A673 (cell line): Measurements from ENCODE around the gene FUCA1. TPM values are rescaled to one million over a fixed set of nuclear protein-coding genes. Genes with fewer than 3 reads are reported as not detected.

Source experiments
- BruUV-seq: library from RNA; stranded (reverse); fragments of 400-500 nt; replicated peaks from 2 replicates; lab custom pipeline; 2021; lab: Mats Ljungman, UMichigan
- CTCF ChIA-PET: fragments of 300-600 bp; sonication (Branson Sonifier 250); formaldehyde crosslinking; loops from one replicate; lab custom pipeline; 2022; ENCODE audit warnings: antibody characterized with exemption; lab: Charles Lee
- POLR2A ChIA-PET: fragments of 300-600 bp; sonication (Branson Sonifier 250); formaldehyde crosslinking; loops from one replicate; lab custom pipeline; 2022; ENCODE audit warnings: antibody characterized with exemption; ENCODE audit not compliant: low non-redundant PET; lab: Charles Lee
- DNase-seq: peaks from one replicate; pipeline ENCODE4 v3.0.0-alpha.2; 2015; ENCODE audit warnings: low spot score
- H3K27ac ChIP-seq: fragments of 200-600 bp; sonication (generic); 2 replicates; pipeline ENCODE4 v1.5.1; 2016; ENCODE audit warnings: mixed run types, low read depth, mild to moderate bottlenecking, mixed read lengths, antibody characterized with exemption, low read length; ENCODE audit not compliant: poor library complexity, severe bottlenecking
- H3K27me3 ChIP-seq: fragments of 200-600 bp; sonication (generic); replicated peaks from 2 replicates; pipeline ENCODE4 v1.6.1; 2017; ENCODE audit warnings: mixed run types, low read depth, mild to moderate bottlenecking, mixed read lengths, antibody characterized with exemption, low read length; ENCODE audit not compliant: insufficient read depth, poor library complexity
- H3K36me3 ChIP-seq: fragments of 200-600 bp; sonication (generic); 2 replicates; pipeline ENCODE4 v1.6.1; 2016; ENCODE audit warnings: mixed run types, mild to moderate bottlenecking, mixed read lengths, antibody characterized with exemption, low read length; ENCODE audit not compliant: insufficient read depth, poor library complexity, severe bottlenecking
- H3K4me1 ChIP-seq: fragments of 200-600 bp; sonication (generic); 2 replicates; pipeline ENCODE4 v1.6.1; 2017; ENCODE audit warnings: mixed run types, mild to moderate bottlenecking, mixed read lengths, antibody characterized with exemption, low read length; ENCODE audit not compliant: insufficient read depth, poor library complexity, severe bottlenecking
- H3K4me3 ChIP-seq: fragments of 200-600 bp; sonication (generic); 2 replicates; pipeline ENCODE4 v1.5.1; 2016; ENCODE audit warnings: low read depth, mixed run types, mild to moderate bottlenecking, mixed read lengths, low read length; ENCODE audit not compliant: poor library complexity, severe bottlenecking
- H3K9me3 ChIP-seq: fragments of 200-600 bp; sonication (generic); 2 replicates; pipeline ENCODE4 v1.6.1; 2016; ENCODE audit warnings: mixed run types, low read depth, mild to moderate bottlenecking, mixed read lengths, antibody characterized with exemption, low read length; ENCODE audit not compliant: poor library complexity, severe bottlenecking
- CTCF ChIP-seq: fragments of 300-800, 200-600 bp; sonication (generic); conservative IDR thresholded peaks from 2 replicates; pipeline ENCODE4 v1.5.1; 2017; ENCODE audit warnings: low read depth, mild to moderate bottlenecking, antibody characterized with exemption, low read length, moderate library complexity, mixed read lengths
- EZH2 ChIP-seq: fragments of 200-600 bp; sonication (generic); IDR thresholded peaks from 2 replicates; pipeline ENCODE4 v1.6.1; 2017; ENCODE audit warnings: borderline replicate concordance, low read depth, mild to moderate bottlenecking, mixed read lengths, antibody characterized with exemption, low read length; ENCODE audit not compliant: poor library complexity, severe bottlenecking
- intact Hi-C: fragments of 100-400 bp; cut with micrococcal nuclease; formaldehyde crosslinking; loops from one replicate; pipeline ENCODE4 v1.10.0; 2022; ENCODE audit not compliant: unreplicated experiment
- total RNA-seq: library from RNA; stranded (reverse); gene quantifications from 2 replicates; pipeline ENCODE4 v1.2.3, GENCODE V29; 2021

Gene FUCA1
- total RNA-seq, 1 experiment from 2014 or later, result 8.9 TPM

GRCh38 chr1:23809751-23810171 is 58.3 kb downstream of the FUCA1 start:
- no peak overlapping the region for H3K27ac ChIP-seq
- no peaks in the 10 kb centered on the region for H3K27me3 ChIP-seq
- intact Hi-C loops, result loop anchor here (5.0 kb wide), 1 partner anchor 108 kb away; no protein-coding TSS in a partner anchor
- no peak overlapping the region for H3K4me3 ChIP-seq
- no TSS peak for BruUV-seq
- no peaks in the 10 kb centered on the region for H3K9me3 ChIP-seq
- peak; percentile 89 for DNase-seq
- ChIA-PET POLR2A (no interaction called here), CTCF (interaction anchor here (0.9 to 2.4 kb wide), 5 partner anchors 8 to 218 kb away, joined by 3 to 20 read pairs (median 4); partner anchors contain the start of genes HMGCL and PITHD1)
- H3K36me3 ChIP-seq, result no peaks in the 10 kb centered on the region
- TF ChIP-seq CTCF (peak; percentile 87), EZH2 (no peak)
- no peaks in the 10 kb centered on the region for H3K4me1 ChIP-seq

DNA sequence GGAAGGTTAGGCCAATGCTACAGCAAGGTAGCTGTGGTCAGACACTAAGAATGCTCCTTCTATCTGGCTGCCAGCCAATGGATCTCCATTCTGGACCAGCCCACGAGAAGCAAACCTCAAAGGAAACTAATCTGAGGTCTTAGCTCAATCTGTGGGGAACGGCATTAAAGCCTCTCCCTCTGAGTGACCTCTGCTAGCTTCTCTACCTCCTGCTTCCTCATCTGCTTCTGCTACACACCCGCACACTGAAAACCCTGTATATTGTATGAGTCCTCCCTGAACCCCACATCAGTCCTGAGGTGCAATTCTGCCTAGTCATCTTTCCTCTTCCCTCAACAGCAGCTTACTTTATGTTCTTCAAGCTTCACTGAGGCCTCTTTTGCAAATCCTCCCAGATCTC is 60.6 kb downstream of the FUCA1 start:
- H3K4me3 ChIP-seq, result no peak overlapping the region
- ChIA-PET CTCF (interaction anchor here (0.5 kb wide), 1 partner anchor 90 kb away, joined by 4 read pairs; no protein-coding TSS in a partner anchor), POLR2A (no interaction called here)
- no peak for TF ChIP-seq EZH2
- no peak for TF ChIP-seq CTCF
- DNase-seq, result no peak
- no TSS peak for BruUV-seq
- H3K4me1 ChIP-seq, result no peaks in the 10 kb centered on the region
- intact Hi-C loops, result loop anchor here (5.0 kb wide), 1 partner anchor 110 kb away; no protein-coding TSS in a partner anchor
- H3K27ac ChIP-seq, result no peak overlapping the region
- no peaks in the 10 kb centered on the region for H3K9me3 ChIP-seq
- H3K27me3 ChIP-seq, result no peaks in the 10 kb centered on the region
- no peaks in the 10 kb centered on the region for H3K36me3 ChIP-seq

DNA sequence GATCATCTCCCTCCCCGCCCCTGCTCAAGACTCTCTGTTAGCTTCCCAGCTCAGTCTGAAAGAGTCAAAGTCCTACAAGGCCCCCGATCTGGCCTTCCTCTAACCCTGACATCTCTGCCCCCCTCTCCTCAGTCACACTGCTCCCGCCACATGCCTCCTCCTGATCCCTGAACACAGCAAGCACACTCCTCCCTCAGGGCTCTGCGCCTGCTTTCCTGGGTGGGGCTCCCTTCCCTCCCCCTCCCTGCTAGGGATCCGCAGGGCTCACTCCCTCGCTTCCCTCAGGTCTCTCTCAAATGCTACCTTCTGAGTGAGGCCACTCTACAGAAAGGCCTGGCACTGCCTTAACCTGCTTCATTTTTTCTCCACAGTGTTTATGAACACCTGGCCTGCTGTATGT is 61.8 kb downstream of the FUCA1 start:
- POLR2A ChIA-PET, result interaction anchor here (0.6 kb wide), 1 partner anchor 17 kb away, joined by 7 read pairs; no protein-coding TSS in a partner anchor

More for the DNA sequence above, 61.8 kb downstream of the FUCA1 start:
- H3K4me3 ChIP-seq, result no peak overlapping the region
- no peak overlapping the region for H3K27ac ChIP-seq
- no peak for DNase-seq
- H3K27me3 ChIP-seq, result no peaks in the 10 kb centered on the region
- no TSS peak for BruUV-seq
- H3K4me1 ChIP-seq, result peaks cover 6% of the 10 kb centered on the region
- CTCF ChIA-PET, result no interaction called here
- H3K9me3 ChIP-seq, result no peaks in the 10 kb centered on the region
- no peaks in the 10 kb centered on the region for H3K36me3 ChIP-seq
- no peak for TF ChIP-seq EZH2
- no peak for TF ChIP-seq CTCF
- intact Hi-C loops, result loop anchor here (5.0 kb wide), 1 partner anchor 111 kb away; no protein-coding TSS in a partner anchor
